Peyer's patch (tissue), 4 donors: Measurements from ENCODE around the gene ZC3H18. TPM values are rescaled to one million over a fixed set of nuclear protein-coding genes. Genes with fewer than 3 reads are reported as not detected.

ENCODE experiments used
- DNase-seq, 3 donors: peaks; one replicate each; pipeline ENCODE4 v3.0.0-alpha.2; 2017 to 2019
- H3K27ac ChIP-seq, 4 donors: fragments of 200-600 bp; sonication (generic); one replicate each; pipeline ENCODE4 v1.5.1; 2016 to 2019
- H3K27me3 ChIP-seq, 2 donors: fragments of 200-600 bp; sonication (generic); one replicate each; pipeline ENCODE4 v1.5.1; 2019
- H3K36me3 ChIP-seq, 3 donors: fragments of 200-600 bp; sonication (generic); one replicate each; pipeline ENCODE4 v1.5.1; 2016 to 2019
- H3K4me1 ChIP-seq, 4 donors: fragments of 200-600 bp; sonication (generic); one replicate each; pipeline ENCODE4 v1.5.1; 2016 to 2019
- H3K4me3 ChIP-seq, 4 donors: fragments of 200-600 bp; sonication (generic); 1 replicate in 3 of 4; 2 replicates in 1 of 4; pipeline ENCODE4 v1.5.1; 2016 to 2019; ENCODE audit warnings: mild to moderate bottlenecking in 1 of 4
- H3K9me3 ChIP-seq, 4 donors: fragments of 200-600 bp; sonication (generic); one replicate each; pipeline ENCODE4 v1.5.1; 2016 to 2019; ENCODE audit warnings: mild to moderate bottlenecking in 1 of 4
- CTCF ChIP-seq, 6 experiments: fragments of 450-650 bp in 4 of 6; fragments of 200-600 bp in 2 of 6; sonication (generic) in 1 of 6; IDR thresholded peaks; one replicate each; pipeline ENCODE4 v1.5.1; 2017 to 2019; ENCODE audit warnings: antibody characterized with exemption in 6 of 6, mild to moderate bottlenecking in 3 of 6, moderate library complexity in 1 of 6
- POLR2A ChIP-seq, 2 donors: fragments of 450-650 bp; IDR thresholded peaks; one replicate each; pipeline ENCODE4 v1.5.1; 2017; ENCODE audit warnings: antibody characterized with exemption in 2 of 2, mild to moderate bottlenecking in 2 of 2, moderate library complexity in 2 of 2
- total RNA-seq, 4 donors: library from RNA; depleted of rRNA; stranded (reverse); fragments of >200 nt; gene quantifications; one replicate each; pipeline ENCODE4 v1.1.0, GENCODE V29; 2016

Gene ZC3H18
- total RNA-seq, 4 donors from 2014 or later: 22.8 to 47.0 (median 32.9) TPM

DNA sequence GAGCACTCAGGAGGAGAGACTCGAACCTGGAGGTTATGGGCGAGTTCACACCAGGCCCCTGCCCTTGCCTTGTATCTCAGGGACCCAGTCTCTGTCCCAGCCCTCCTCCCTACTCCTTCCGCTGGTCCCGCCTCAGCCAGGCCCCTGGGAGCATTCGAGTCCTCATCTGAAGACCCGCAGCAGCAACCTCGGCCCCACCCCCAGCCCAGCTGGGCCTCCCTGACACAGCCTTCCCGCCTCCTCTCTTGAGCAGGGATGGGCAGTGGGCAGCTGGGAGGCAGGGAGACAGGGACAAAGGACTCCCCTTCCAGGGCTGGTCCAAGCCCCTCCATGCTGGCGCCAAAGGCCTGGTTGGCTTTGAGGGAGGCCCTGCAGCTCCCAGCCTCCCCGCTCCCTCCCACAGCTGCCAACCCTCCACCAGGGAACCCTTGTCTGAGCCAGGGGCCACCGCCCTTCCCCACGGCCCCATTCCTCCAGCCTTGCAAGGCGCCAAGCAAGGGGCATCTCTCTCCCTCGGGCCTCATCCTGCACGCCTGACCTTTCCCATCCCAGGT is 15.4 kb upstream of the ZC3H18 start:
- no peaks in the 10 kb centered on the region for H3K27me3 ChIP-seq
- no peak overlapping the region for H3K27ac ChIP-seq
- peaks cover 0 to 5% (median 0%) of the 10 kb centered on the region in 4 donors for H3K4me1 ChIP-seq
- TF ChIP-seq POLR2A (IDR thresholded peaks at IDR 0.05) (no peak), CTCF (IDR thresholded peaks at IDR 0.05) (no peak)
- H3K9me3 ChIP-seq: peaks cover 0 to 8% (median 0%) of the 10 kb centered on the region in 4 donors
- H3K4me3 ChIP-seq: no peak overlapping the region
- DNase-seq: no peak
- H3K36me3 ChIP-seq: no peaks in the 10 kb centered on the region

DNA sequence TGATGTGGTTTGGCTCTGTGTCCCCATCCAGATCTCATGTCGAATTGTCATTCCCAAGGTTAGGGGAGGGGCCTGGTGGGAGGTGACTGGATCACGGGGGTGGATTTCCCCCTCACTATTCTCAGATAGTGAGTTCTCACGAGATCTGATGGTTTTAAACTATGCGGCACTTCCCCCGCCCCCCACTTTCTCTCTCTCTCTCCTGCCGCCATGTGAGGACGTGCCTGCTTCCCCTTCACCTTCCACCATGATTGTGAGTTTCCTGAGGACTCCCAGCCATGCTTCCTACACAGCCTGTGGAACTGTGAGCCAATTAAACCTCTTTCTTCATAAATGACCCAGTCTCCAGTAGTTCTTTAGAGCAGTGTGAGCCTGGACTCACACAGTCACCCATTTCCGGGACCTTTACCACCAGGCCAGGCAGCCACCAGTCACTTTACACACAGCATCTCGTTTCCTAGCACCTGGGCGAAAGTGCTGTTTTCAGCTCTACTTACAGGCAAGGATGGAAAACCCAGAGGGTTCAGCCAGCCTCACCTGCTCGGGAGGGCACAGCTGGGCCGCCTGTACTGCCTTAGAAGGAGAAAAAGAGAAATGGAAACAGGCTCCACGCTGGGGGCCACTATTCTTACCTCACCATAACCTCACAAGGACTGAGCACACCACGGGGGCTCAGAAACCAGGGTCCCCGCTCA is 13.8 kb upstream of the ZC3H18 start:
- peaks cover 0 to 5% (median 0%) of the 10 kb centered on the region in 4 donors for H3K4me1 ChIP-seq
- no peaks in the 10 kb centered on the region for H3K27me3 ChIP-seq
- no peak overlapping the region for H3K27ac ChIP-seq
- DNase-seq: no peak
- TF ChIP-seq CTCF (IDR thresholded peaks at IDR 0.05): no peak
- no peak for TF ChIP-seq POLR2A (IDR thresholded peaks at IDR 0.05)
- H3K4me3 ChIP-seq: no peak overlapping the region
- no peaks in the 10 kb centered on the region for H3K36me3 ChIP-seq
- peaks cover 0 to 8% (median 0%) of the 10 kb centered on the region in 4 donors for H3K9me3 ChIP-seq

DNA sequence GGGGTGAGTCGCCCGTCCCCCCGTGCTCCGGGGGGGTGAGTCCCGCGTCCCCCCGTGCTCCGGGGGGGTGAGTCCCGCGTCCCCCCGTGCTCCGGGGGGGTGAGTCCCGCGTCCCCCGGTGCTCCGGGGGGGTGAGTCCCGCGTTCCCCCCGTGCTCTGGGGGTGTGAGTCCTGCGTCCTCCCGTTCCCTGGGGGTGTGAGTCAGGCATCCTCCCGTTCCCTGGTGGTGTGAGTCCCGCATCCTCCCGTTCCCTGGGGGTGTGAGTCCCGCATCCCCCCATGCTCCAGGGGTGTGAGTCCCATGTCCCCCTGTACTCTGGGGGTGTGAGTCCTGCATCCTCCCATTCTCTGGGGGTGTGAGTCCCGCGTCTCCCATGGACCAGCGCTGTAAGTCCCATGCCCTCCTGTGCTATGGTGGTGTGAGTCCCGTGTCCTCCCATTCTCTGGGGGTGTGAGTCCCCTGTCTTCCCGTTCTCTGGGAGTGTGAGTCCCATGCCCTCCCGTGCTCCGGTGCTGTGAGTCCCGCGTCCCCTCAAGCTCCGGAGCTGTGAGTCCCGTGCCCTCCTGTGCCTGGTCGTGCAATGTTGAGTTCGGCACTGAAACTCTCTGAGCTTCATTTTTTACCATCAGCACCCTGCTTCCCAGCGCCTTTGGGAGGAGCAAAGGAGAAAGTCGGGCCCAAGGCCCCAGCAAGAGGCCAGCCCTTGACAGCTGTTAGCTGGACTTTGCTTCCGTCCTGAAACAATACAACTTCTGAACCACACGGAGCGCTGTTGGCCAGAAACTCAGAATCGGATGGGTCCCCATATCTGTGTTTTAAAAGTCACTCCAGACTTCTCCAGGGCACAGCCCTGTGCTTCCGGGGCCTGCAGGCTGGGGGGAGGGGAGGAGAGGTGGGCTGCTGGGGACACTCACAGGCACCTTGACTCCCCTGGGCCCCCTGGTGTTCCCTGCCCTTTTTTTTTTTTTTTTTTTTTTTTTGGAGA is 11.5 kb upstream of the ZC3H18 start:
- no peaks in the 10 kb centered on the region for H3K27me3 ChIP-seq
- peak overlapping the region in 1 of 4 donors; percentile 30 for H3K27ac ChIP-seq
- H3K4me1 ChIP-seq: peaks cover 0 to 5% (median 0%) of the 10 kb centered on the region in 4 donors
- H3K9me3 ChIP-seq: peaks cover 0 to 8% (median 0%) of the 10 kb centered on the region in 4 donors
- peak in 2 of 3 donors; percentile 86 to 89 for DNase-seq
- peak in 4 of 6 experiments; percentile 31 to 82 (median 75) for TF ChIP-seq CTCF (IDR thresholded peaks at IDR 0.05)
- TF ChIP-seq POLR2A (IDR thresholded peaks at IDR 0.05): no peak
- H3K36me3 ChIP-seq: no peaks in the 10 kb centered on the region
- no peak overlapping the region for H3K4me3 ChIP-seq

GRCh38 chr16:88560714-88561484 is 9.3 kb upstream of the ZC3H18 start:
- Histone ChIP-seq H3K4me1 (peaks cover 0 to 5% (median 0%) of the 10 kb centered on the region in 4 donors), H3K9me3 (peaks cover 0 to 8% (median 0%) of the 10 kb centered on the region in 4 donors), H3K27me3 (no peaks in the 10 kb centered on the region), H3K36me3 (no peaks in the 10 kb centered on the region), H3K27ac (no peak overlapping the region), H3K4me3 (no peak overlapping the region)
- DNase-seq: no peak
- TF ChIP-seq CTCF (IDR thresholded peaks at IDR 0.05) (no peak), POLR2A (IDR thresholded peaks at IDR 0.05) (no peak)
